ENCODE measurements around the gene ASPM.
"Not testable (repeated sequence)": the region's sequence is repeated elsewhere in the genome, so short reads cannot be mapped to it uniquely, and the experiment has no call there.

ASPM gene

DNA sequence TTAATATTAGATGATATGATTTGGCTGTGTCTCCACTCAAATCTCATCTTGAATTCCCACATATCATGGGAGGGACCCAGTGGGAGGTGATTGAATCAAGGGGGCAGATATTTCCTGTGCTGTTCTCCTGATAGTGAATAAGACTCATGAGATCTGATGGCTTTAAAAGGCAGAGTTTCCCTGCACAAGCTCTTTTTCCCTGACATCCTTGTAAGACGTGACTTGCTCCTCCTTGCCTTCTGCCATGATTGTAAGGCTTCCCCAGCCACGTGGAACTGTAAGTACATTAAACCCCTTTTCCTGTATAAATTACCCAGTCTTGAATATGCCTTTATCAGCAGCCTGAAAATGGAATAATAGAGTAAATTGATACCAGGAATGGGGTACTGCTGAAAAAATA lies 66.1 kb downstream of the ASPM start:
- no peak for DNase-seq

DNA sequence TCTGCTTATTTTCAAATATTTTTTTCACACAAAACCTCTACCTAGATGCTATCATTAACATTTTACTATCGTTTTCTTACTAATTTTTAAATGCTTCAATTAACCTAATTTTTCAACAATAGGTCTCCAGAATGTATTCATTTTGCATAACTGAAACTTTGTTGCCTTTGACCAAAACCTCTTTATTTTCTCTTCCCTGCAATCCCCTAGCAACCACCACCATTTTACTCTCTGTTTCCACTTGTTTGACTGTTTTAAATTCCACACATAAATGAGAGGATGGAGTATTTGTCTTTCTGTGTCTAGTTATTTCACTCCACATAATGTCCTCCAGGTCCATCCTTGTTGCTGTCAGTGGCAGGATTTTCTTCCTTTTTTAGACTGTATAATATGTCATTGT lies 69.9 kb downstream of the ASPM start:
- no peak for DNase-seq

DNA sequence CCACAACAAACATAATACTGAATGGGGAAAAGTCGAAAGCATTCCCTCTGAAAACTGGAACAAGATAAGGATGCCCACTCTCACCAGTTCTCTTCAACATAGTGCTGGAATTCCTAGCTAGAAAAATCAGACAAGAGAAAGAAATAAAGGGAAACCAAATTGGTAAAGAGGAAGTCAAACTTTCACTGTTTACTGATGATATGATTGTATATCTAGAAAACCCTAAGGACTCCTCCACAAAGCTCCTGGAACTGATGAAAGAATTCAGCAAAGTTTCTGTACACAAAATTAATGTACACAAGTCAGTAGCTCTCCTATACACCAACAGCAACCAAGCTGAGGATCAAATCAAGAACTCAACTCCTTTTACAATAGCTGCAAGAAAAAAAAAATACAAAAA lies 72.5 kb downstream of the ASPM start:
- no peak for DNase-seq

DNA sequence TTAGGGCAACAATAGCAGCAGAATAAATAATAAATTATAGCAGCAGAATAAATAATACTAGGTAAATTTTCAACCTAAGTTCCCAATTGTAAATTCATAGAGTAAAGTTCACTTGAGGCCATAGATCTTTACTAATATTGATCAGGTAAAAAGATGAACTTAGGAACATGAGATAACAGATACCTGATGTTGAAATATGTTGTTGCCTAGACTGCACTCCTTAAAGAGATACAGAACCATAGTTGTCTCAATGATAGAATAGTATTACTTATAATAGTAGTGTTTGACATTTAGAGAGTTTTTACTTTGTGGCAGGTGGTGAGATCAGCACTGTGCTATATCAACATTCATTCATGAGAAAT lies 79.0 kb downstream of the ASPM start:
- DNase-seq: no peak

DNA sequence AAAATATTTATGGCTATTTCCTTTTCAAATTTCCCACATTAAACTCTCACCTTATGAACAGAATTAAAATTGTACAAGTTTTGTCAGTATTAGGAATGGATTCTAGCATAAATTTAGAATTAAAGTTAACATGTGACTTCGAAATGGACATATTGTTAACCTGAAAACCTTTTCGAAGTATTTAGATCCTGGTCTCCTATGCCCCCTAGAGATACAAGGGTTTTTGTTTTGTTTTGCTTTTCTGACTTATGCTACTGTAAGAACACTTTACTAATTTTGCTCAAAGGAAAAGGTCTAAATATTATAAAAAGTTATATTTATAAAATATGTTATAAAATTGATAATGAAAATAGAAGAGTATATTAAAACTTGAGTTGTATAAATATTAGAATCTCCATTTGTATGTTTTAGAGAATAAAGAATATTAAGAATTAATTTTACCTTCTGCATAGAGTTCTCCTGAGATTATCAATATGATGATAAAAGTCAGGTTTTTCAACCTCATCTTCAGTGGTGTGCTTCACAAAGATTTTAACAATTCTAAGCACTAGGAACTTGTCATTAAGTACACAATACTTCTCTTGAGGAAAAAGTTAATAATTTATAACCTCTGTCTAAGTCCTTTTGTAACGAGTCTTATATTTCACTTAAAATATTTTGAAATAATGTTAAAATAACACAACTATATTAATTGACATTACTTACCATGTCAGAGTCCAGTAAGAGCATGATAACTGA lies 79.6 kb downstream of the ASPM start, which contains the start of gene F13B:
Gene F13B (minus strand): TSS at position 542 of the 738 bp plus-strand sequence. CDS start 37 bp downstream, at position 505.
- DNase-seq: no peak

DNA sequence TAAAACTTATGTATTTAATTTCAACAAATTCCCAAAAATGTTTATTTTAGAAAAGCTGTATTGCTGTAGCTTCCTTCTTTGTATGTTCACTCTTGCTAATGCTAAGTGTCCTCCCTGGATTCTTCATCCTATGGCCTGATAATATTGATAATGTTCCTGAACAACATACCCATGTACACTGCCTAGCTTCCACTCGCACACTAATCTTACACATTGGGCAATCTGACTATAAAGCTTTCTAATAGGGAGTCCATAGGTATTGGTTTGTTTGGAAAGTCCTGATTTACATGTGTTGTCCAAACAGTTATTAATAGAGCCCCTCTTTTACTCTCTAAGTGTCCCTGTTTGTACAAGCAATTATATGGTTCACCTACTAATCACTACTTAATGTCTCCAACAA lies 80.2 kb downstream of the ASPM start:
- no peak for DNase-seq

DNA sequence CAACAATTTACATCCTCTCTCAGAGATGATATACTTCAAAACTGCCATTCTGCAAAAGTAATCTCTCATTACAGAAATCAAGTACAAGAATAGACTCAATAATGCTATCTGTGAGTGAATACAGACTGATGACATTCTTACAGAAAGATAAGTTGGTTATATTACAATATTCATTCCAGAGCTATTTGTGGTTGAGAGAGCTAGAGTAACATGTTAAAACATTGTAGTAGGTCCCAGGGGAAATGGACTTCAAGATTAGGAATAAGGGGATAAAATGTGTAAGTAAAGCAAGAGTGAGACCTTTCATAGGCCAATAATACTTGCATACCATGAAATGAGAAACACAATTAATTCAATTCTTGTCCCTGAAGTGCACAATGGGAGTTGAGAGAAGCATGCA lies 80.9 kb downstream of the ASPM start:
- no peak for DNase-seq

DNA sequence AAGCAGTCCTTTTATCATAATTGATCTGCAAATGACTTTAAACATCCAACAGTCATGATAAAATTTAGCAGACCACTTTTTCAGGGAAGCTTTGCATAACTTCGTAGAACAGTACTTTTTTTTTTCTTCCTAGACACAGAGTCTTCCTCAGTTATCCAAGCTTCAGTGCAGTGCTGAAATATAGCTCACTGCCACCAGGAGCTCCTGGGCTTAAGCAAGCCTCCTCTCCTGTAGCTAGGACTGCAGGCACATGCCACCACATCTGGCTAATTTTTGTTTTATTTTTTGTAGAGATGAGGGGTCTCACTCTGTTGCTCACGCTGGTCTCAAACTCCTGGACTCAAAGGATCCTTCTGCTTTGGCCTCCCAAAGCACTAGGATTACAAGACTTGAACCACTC lies 83.3 kb downstream of the ASPM start:
- no peak for DNase-seq

DNA sequence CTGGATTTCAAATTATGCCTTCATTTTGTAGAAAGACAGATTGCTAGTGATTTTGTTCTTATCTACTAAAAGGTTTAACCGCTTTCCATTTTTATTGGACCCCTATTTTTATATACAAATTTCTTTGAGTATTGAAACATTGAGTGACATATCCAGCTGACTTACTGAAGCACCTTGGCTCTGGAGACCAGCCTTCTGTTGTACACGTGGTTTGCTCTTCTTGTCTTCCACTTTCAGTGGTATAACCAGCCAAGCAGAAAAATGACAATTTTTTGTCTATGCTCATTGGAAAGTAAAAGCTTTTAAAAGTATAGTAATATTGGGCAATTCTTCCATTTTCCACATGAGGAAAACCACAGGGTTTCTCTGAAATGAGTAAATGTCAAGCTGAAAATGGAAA lies 83.8 kb downstream of the ASPM start:
- no peak for DNase-seq

DNA sequence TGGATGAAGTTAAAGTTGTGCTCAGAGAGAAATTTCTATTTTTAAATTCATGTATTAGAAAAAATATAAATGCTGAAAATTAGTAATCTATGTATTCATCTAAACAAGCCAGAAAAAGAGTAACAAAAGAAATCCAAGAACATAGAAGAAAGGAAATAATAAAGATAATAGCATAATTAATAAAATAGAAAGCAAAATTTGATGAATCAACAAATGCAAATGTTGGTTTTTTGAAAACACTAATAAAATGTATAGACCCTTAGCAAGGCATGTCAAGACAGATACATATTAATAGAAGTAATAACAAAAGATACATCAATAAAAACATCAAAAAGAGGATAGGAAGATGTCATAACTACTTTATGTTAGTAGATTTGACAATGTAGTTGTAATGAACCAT lies 97.4 kb downstream of the ASPM start:
- DNase-seq: no peak

DNA sequence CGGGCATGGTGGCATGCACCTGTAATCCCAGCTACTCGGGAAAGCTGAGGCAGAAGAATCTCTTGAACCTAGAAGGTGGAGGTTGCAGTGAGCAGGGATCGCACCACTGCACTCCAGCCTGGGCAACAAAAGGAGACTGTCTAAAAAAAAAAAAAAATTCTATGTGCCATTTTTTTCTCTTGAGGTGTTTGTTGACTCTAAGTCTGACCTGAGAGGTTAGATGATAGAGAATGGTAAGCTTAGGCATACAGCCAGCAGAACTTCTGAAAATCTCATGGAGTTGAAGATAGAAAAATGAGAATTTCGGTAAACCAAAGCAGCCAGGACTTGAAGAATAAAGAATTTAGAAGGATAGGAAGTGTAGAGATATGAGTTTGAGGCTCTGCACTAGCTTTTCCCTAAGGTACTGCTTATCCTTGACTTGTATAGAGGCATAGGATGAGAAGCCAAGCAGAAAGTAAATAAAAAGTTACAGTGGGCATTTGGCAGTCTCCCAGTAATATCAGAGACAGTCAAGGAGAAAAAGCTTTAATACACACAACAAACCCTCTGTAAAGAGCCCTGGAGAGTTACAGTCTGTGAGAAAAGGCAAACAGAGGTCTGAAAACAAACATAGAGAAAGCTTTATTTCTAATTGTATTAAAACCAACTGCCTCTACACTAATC lies 103.7 kb downstream of the ASPM start:
- no peak for DNase-seq

DNA sequence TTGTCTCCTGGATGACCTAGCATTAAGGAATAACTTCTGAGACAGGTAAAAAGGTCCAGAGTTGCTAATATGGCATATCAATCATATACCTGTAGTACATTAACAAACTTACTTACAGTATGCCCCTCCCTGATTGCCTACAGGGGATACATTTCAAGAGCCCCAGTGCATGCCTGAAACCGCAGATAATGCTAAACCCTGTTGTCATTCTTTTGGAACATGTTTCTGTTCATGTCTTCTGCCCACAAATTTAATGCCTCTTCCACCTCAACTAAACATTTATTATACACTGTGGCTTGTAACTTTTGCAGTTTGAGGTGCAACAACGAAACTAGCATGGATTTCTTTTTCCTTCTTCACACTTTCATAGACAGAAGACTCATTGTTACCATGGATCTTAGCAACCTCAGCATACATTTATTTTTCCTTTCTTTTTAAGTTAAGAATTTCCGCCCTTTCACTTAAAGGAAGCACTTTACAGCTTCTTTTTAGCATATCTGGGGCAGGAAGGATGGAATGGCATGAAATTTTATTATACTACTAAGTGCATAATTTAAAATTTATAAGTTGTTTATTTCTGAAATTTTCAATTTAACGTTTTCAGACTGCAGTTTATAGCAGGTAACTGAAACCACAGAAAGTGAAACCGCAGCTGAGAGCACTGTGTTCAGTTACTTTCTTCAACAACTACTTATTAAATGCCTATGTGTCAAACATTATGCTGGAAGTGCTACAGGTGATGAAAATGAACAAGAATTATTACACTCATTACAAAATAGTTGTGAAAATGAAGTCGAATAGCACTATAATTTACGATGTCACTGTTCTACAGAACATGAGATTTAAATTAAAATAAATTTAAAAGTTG lies 104.7 kb downstream of the ASPM start:
- no peak for DNase-seq

DNA sequence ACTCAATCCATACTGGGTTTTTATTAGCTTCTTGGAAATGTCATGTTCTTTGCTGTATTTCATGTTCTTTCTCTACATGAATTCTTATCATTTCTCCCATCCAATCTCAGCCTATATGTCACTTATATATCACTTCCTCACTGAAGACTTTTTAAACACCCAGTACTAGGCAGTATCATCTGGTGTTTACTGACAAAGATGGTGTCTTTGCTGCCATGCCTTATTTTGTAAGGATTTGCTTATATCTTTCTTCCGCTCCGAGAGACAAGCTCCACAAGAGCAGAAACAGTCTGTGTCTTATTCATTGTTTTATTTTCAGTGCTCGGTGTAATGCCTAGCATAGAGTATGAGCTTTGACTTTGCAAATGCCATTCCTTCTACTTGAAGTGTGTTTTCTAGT lies 109.6 kb downstream of the ASPM start:
- DNase-seq: no peak

DNA sequence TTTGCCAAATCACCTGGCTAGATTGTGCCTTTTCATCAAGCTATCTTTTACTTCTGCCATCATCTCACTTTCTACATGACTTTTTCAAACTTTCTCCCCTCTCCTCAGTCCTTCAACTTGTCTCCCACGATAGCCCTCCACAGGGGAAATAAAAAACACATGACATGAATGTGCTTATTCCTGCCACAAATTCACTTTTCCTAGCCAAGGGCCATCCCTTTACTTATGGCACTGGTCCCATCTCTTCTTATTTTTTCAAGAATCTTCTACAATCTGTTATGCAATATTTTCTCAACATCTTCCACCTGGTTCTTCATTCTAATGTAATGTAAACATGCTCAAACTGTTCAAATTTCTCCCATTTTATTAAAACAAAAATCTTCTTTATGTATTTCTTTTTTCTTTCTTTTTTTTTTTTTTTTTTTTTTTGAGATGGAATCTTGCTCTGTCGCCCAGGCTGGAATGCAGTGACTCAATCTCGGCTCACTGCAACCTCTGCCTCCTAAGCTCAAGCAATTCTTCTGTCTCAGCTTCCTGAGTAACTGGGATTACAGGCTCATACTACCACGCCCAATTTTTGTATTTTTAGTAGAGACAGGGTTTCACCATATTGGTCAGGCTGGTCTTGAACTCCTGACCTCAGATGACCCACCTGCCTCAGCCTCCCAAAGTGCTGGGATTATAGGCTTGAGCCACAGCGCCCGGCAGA lies 111.7 kb downstream of the ASPM start:
- DNase-seq: not testable (repeated sequence)
